Measurements from ENCODE around the gene LRP2.

- TF ChIP-seq CTCF (IDR thresholded peaks at IDR 0.05) (no peak), ZFX (IDR thresholded peaks at IDR 0.05; ENCODE audit: borderline replicate concordance) (no peak)
Observed at GRCh38 chr2:169291517-169291916, 70.8 kb downstream of the LRP2 start.

Data from 22Rv1 (cell line).